Spleen (tissue), 7 donors: ENCODE measurements around the gene HPSE2.

Source experiments
- POLR2A ChIP-seq, 3 donors: fragments of 450-650 bp; IDR thresholded peaks; one replicate each; pipeline ENCODE4 v1.5.1; 2017; ENCODE audit warnings: antibody characterized with exemption in 3 of 3, mild to moderate bottlenecking in 1 of 3
- POLR2AphosphoS5 ChIP-seq, 3 donors: sonication (generic); formaldehyde crosslinking; IDR thresholded peaks; one replicate each; pipeline ENCODE4 v1.5.1; 2017; ENCODE audit warnings: antibody characterized with exemption in 3 of 3
- TF ChIP-seq, protein P1 (sequence below), 11 experiments: fragments of 200-600 bp in 7 of 11; fragments of 450-650 bp in 4 of 11; sonication (generic) in 4 of 11; IDR thresholded peaks in 8 of 11; conservative IDR thresholded peaks in 3 of 11; 1 replicate in 7 of 11; 2 replicates in 4 of 11; pipeline versions ENCODE4 v1.4.0 to v1.8.0; 2016 to 2021; ENCODE audit warnings: antibody characterized with exemption in 11 of 11, inconsistent platforms in 4 of 11, mild to moderate bottlenecking in 1 of 11
- donor health status: DM: no; HTN: no; CAD: no; lungs with moderate emphysema.
- donor health status: DM: no; HTN: no; CAD: no.
- donor health status: DM: no; HTN: no; CAD: no.

DNA sequence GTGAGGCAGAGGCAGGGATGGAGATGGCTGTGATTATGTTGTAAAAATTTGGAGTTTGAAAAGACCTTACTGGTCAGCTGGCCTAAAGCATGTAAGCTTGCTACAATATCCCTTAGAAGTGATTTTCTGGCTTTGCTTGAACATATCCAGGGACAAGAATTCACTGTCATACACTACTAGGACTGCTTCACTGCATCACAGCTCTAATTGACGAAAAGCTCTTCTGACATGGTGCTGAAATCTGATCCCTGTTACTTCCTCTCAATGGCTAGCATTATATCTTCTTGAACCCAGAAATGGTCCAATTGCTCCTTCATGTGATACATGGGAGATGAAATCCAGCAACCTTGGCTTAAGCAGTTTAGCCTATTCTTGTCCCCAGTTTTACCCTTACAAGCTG, 591.2 kb downstream of the HPSE2 start:
- TF ChIP-seq, protein P1, sequence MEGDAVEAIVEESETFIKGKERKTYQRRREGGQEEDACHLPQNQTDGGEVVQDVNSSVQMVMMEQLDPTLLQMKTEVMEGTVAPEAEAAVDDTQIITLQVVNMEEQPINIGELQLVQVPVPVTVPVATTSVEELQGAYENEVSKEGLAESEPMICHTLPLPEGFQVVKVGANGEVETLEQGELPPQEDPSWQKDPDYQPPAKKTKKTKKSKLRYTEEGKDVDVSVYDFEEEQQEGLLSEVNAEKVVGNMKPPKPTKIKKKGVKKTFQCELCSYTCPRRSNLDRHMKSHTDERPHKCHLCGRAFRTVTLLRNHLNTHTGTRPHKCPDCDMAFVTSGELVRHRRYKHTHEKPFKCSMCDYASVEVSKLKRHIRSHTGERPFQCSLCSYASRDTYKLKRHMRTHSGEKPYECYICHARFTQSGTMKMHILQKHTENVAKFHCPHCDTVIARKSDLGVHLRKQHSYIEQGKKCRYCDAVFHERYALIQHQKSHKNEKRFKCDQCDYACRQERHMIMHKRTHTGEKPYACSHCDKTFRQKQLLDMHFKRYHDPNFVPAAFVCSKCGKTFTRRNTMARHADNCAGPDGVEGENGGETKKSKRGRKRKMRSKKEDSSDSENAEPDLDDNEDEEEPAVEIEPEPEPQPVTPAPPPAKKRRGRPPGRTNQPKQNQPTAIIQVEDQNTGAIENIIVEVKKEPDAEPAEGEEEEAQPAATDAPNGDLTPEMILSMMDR (IDR thresholded peaks at IDR 0.05 in 8 of 11, conservative IDR thresholded peaks at IDR 0.05 in 3 of 11) = no peak
- TF ChIP-seq POLR2AphosphoS5 (IDR thresholded peaks at IDR 0.05) (no peak), POLR2A (IDR thresholded peaks at IDR 0.05) (no peak)
